Kidney epithelial cell (primary cell): ENCODE measurements around the gene SLC13A5. TPM values are rescaled to one million over a fixed set of nuclear protein-coding genes. Genes with fewer than 3 reads are reported as not detected.
"Not testable (repeated sequence)": the region's sequence is repeated elsewhere in the genome, so short reads cannot be mapped to it uniquely, and the experiment has no call there.

Source experiments
- DNase-seq: peaks from one replicate; pipeline ENCODE4 v3.0.0-alpha.2; 2010; ENCODE audit warnings: low read depth
- H3K27me3 ChIP-seq: 2 replicates; pipeline ENCODE4 v1.6.0; 2011; ENCODE audit warnings: low read length; ENCODE audit not compliant: control insufficient read depth, insufficient read depth
- H3K36me3 ChIP-seq: 2 replicates; pipeline ENCODE4 v1.5.1; 2011; ENCODE audit warnings: low read length; ENCODE audit not compliant: control insufficient read depth, insufficient read depth
- H3K4me3 ChIP-seq: 2 replicates; pipeline ENCODE4 v1.5.1; 2011; ENCODE audit warnings: low read depth, mild to moderate bottlenecking, control low read depth, low read length
- CTCF ChIP-seq: IDR thresholded peaks from 2 replicates; pipeline ENCODE4 v1.5.1; 2011; ENCODE audit warnings: mild to moderate bottlenecking, moderate library complexity, low read length, control low read depth, inconsistent platforms; ENCODE audit not compliant: insufficient read depth, poor library complexity, severe bottlenecking
- total RNA-seq: library from RNA; depleted of rRNA; stranded (reverse); fragments of >200 nt; gene quantifications from 2 replicates; pipeline ENCODE4 v1.2.3, GENCODE V29; 2015

Gene SLC13A5
- total RNA-seq, 1 donor from 2014 or later, result 0.08 TPM

GRCh38 chr17:6755281-6755680 is 42.1 kb upstream of the SLC13A5 start:
- no peak for TF ChIP-seq CTCF
- H3K27me3 ChIP-seq, result no peaks in the 10 kb centered on the region
- no peak for DNase-seq
- H3K36me3 ChIP-seq, result no peaks in the 10 kb centered on the region
- H3K4me3 ChIP-seq, result no peak overlapping the region

GRCh38 chr17:6753546-6753945 is 40.4 kb upstream of the SLC13A5 start:
- TF ChIP-seq CTCF, result no peak
- Histone ChIP-seq H3K36me3 (no peaks in the 10 kb centered on the region), H3K4me3 (no peak overlapping the region), H3K27me3 (no peaks in the 10 kb centered on the region)
- no peak for DNase-seq

DNA sequence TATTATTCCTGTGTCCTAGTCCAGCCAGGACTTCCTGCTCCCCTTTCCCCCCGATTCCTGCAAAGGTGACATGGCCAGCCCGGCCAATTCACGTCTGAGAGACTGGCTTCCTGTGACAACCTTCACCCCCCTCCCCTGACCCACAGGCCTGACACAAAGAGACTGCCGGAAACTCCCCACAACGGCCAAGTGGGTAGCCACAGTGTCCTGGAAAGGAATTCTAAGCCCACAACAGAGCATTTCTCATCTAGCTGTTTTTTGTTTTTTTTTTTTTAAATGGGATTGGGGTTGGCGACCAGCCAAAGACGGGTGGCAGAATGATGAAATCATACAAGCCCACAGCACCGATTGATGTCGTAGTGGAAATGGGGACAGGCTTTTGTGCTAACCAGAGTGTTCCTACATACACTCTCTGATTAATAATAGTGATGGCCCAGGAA is 39.9 kb upstream of the SLC13A5 start:
- no peaks in the 10 kb centered on the region for H3K27me3 ChIP-seq
- DNase-seq, result peak; percentile 53
- no peaks in the 10 kb centered on the region for H3K36me3 ChIP-seq
- H3K4me3 ChIP-seq, result no peak overlapping the region
- no peak for TF ChIP-seq CTCF

DNA sequence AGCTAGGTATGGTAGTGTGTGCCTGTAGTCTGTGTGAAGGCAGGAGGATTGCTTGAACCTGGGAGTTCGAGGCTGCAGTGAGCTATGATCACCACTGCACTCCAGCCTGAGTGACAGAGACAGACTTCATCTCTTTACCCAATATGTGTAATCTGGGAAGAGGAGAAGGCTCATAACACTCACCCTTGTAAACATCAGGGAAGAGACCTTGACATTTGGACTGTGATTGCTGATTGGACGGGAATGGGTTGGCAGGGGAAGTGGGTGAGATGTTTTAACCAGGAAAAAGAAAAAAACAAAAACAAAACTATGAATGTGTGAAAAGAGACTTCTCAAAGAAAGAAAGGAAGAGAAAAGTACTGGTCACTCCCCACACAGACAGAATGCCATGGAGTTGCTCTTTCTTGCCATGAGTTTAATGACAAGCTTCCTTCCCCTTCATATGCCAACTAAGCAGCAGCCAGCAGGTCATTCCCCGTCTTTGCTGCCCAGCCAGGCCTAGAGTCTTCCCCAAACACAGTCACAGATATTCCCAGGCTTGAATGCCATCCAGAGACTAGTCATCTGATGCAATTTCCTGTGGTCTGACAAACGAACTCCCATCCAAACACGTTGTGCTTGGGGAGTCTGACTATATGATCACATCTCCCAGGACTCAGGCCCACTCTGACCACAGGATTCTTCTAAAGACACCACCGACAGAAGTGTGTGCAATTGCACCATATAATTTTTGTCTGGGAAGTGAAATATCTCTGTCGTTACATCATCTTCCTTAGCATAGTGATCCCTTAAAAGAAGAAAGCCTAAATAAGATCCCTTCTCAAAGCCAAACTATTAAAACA is 39.1 kb upstream of the SLC13A5 start:
- DNase-seq, result peak; percentile 91

DNA sequence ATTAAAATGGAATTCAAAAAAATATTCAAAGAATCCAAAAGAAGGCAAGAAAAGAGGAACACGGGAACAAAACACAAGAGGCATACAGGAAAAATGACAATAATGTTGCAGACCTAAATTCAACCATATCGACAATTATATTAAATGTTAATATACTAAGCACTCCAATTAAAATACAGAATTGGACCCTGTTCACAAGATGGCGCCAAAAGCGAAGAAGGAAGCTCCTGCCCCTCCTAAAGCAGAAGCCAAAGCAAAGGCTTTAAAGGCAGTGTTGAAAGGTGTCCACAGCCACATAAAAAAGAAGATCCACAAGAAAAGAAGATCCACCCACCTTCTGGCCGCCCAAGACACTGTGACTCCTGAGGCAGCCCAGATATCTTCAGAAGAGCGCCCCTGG is 36.4 kb upstream of the SLC13A5 start:
- Histone ChIP-seq H3K27me3 (no peaks in the 10 kb centered on the region), H3K4me3 (no peak overlapping the region), H3K36me3 (no peaks in the 10 kb centered on the region)
- no peak for TF ChIP-seq CTCF
- DNase-seq, result no peak

More for the DNA sequence above, 39.1 kb upstream of the SLC13A5 start:
- no peak for TF ChIP-seq CTCF
- no peaks in the 10 kb centered on the region for H3K27me3 ChIP-seq
- no peaks in the 10 kb centered on the region for H3K36me3 ChIP-seq
- no peak overlapping the region for H3K4me3 ChIP-seq

GRCh38 chr17:6748617-6749016 is 35.4 kb upstream of the SLC13A5 start:
- H3K36me3 ChIP-seq, result no peaks in the 10 kb centered on the region
- H3K4me3 ChIP-seq, result no peak overlapping the region
- no peak for TF ChIP-seq CTCF
- no peak for DNase-seq
- H3K27me3 ChIP-seq, result no peaks in the 10 kb centered on the region

DNA sequence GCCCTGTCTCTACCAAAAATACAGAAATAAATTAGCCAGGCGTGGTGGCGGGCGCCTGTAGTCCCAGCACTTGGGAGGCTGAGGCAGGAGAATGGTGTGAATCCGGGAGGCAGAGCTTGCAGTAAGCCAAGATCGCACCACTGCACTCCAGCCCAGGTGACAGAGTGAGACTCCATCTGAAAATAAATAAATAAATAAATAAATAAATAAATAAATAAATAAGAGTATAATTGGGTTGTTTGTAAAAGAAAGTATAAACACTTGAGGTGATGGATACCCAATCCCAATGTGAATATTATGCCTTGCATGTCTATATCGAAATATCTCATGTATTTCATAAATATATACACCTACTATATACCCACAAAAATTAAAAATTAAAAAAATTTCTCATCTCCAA is 33.5 kb upstream of the SLC13A5 start:
- H3K36me3 ChIP-seq, DNase-seq, H3K27me3 ChIP-seq, H3K4me3 ChIP-seq: not testable (repeated sequence)
